CD4-positive, alpha-beta T cell treated with Interleukin-6 for 4 hours (primary cell): ENCODE data around the gene ACHE.

Experiments used
- DNase-seq: peaks from one replicate; pipeline ENCODE4 v3.0.0-alpha.2; 2020; ENCODE audit warnings: mixed read lengths

Gene ACHE

GRCh38 chr7:100882785-100883526 is 12.7 kb downstream of the ACHE start:
- no peak for DNase-seq

- no peak for DNase-seq
Measured at GRCh38 chr7:100882201-100882600, 13.5 kb downstream of the ACHE start.

GRCh38 chr7:100881136-100881535 is 14.6 kb downstream of the ACHE start:
- no peak for DNase-seq

GRCh38 chr7:100880645-100881044 is 15.0 kb downstream of the ACHE start:
- no peak for DNase-seq

- no peak for DNase-seq
Measured at GRCh38 chr7:100879685-100880261, 15.9 kb downstream of the ACHE start.

GRCh38 chr7:100878685-100879084 is 17.0 kb downstream of the ACHE start:
- no peak for DNase-seq

GRCh38 chr7:100878013-100878412 is 17.7 kb downstream of the ACHE start:
- DNase-seq = no peak

GRCh38 chr7:100875356-100875751 is 20.3 kb downstream of the ACHE start:
- DNase-seq = peak; percentile 29

- peak; percentile 99 for DNase-seq
Measured at GRCh38 chr7:100874577-100875355, 20.9 kb downstream of the ACHE start, which contains the start of gene SRRT. Gene SRRT, plus strand, starts transcription at chr7:100875103. Its CDS starts 488 bp downstream, at chr7:100875591.

GRCh38 chr7:100874300-100874576 is 21.4 kb downstream of the ACHE start:
- no peak for DNase-seq

GRCh38 chr7:100873599-100874299 is 21.9 kb downstream of the ACHE start:
- no peak for DNase-seq

GRCh38 chr7:100867776-100868485 is 27.8 kb downstream of the ACHE start:
- no peak for DNase-seq

- peak; percentile 68 for DNase-seq
Measured at GRCh38 chr7:100867040-100867775, 28.5 kb downstream of the ACHE start, which contains the start of gene TRIP6. Gene TRIP6, plus strand, starts transcription at chr7:100867387. Its CDS starts 111 bp downstream, at chr7:100867498.

- no peak for DNase-seq
Measured at GRCh38 chr7:100866729-100867039, 29.0 kb downstream of the ACHE start.

GRCh38 chr7:100865938-100866728 is 29.6 kb downstream of the ACHE start:
- DNase-seq = peak; percentile 63

- DNase-seq = no peak
Measured at GRCh38 chr7:100865372-100865911, 30.2 kb downstream of the ACHE start.

GRCh38 chr7:100864263-100864845 is 31.3 kb downstream of the ACHE start:
- no peak for DNase-seq

- no peak for DNase-seq
Measured at GRCh38 chr7:100863406-100863950, 32.2 kb downstream of the ACHE start.

GRCh38 chr7:100861616-100861985 is 34.1 kb downstream of the ACHE start:
- DNase-seq = no peak
